Endothelial cell of umbilical vein (primary cell): ENCODE measurements around the gene DNM2.

Experiments
- CTCF ChIP-seq, 2 donors: IDR thresholded peaks; 1 replicate in 1 of 2; 2 replicates in 1 of 2; pipeline ENCODE4 v1.5.1; 2011; ENCODE audit warnings: low read length in 2 of 2, mild to moderate bottlenecking in 2 of 2, moderate library complexity in 2 of 2, control low read depth in 1 of 2, inconsistent platforms in 1 of 2, low read depth in 1 of 2; ENCODE audit not compliant: insufficient read depth in 1 of 2; ENCODE audit errors: extremely low read depth in 1 of 2
- EZH2 ChIP-seq: IDR thresholded peaks from 2 replicates; pipeline ENCODE4 v1.6.1; 2012; ENCODE audit warnings: borderline replicate concordance, low read depth, mild to moderate bottlenecking, moderate library complexity, low read length, inconsistent platforms; ENCODE audit not compliant: severe bottlenecking
- POLR2A ChIP-seq: IDR thresholded peaks from 2 replicates; pipeline ENCODE4 v1.6.1; 2012; ENCODE audit warnings: low read depth, mild to moderate bottlenecking, control low read depth, low read length

- TF ChIP-seq POLR2A (no peak), EZH2 (no peak), CTCF (IDR thresholded peaks at IDR 0.05; ENCODE audit: extremely low read depth in 1 of 2, insufficient read depth in 1 of 2, low read depth in 1 of 2, low read length in 2 of 2) (no peak)
These were observed 57.0 kb downstream of the DNM2 start for GRCh38 chr19:10774893-10775292.
